ENCODE measurements around the gene VASP. TPM values are rescaled to one million over a fixed set of nuclear protein-coding genes. Genes with fewer than 3 reads are reported as not detected.

The VASP gene
- total RNA-seq, 4 donors from 2014 or later = 52.7 to 68.9 (median 56.5) TPM

DNA sequence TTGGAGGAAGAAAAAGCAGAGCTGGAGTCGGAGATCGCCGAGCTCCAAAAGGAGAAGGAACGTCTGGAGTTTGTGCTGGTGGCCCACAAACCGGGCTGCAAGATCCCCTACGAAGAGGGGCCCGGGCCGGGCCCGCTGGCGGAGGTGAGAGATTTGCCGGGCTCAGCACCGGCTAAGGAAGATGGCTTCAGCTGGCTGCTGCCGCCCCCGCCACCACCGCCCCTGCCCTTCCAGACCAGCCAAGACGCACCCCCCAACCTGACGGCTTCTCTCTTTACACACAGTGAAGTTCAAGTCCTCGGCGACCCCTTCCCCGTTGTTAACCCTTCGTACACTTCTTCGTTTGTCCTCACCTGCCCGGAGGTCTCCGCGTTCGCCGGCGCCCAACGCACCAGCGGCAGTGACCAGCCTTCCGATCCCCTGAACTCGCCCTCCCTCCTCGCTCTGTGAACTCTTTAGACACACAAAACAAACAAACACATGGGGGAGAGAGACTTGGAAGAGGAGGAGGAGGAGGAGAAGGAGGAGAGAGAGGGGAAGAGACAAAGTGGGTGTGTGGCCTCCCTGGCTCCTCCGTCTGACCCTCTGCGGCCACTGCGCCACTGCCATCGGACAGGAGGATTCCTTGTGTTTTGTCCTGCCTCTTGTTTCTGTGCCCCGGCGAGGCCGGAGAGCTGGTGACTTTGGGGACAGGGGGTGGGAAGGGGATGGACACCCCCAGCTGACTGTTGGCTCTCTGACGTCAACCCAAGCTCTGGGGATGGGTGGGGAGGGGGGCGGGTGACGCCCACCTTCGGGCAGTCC, 34.5 kb upstream of the VASP start:
- no peak for TF ChIP-seq POLR2A (IDR thresholded peaks at IDR 0.05)
- TF ChIP-seq, protein P1, sequence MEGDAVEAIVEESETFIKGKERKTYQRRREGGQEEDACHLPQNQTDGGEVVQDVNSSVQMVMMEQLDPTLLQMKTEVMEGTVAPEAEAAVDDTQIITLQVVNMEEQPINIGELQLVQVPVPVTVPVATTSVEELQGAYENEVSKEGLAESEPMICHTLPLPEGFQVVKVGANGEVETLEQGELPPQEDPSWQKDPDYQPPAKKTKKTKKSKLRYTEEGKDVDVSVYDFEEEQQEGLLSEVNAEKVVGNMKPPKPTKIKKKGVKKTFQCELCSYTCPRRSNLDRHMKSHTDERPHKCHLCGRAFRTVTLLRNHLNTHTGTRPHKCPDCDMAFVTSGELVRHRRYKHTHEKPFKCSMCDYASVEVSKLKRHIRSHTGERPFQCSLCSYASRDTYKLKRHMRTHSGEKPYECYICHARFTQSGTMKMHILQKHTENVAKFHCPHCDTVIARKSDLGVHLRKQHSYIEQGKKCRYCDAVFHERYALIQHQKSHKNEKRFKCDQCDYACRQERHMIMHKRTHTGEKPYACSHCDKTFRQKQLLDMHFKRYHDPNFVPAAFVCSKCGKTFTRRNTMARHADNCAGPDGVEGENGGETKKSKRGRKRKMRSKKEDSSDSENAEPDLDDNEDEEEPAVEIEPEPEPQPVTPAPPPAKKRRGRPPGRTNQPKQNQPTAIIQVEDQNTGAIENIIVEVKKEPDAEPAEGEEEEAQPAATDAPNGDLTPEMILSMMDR (IDR thresholded peaks at IDR 0.05) = no peak
- WGBS, 2 donors = 59 to 64% methylated on average over 44 of the region's 44 CpGs
- DNase-seq (ENCODE audit: low spot score in 2 of 2) = no peak
- no peak overlapping the region for H3K4me3 ChIP-seq (ENCODE audit: low read depth, poor library complexity, severe bottlenecking)
- intact Hi-C loops (cut with DNase I; ENCODE audit: low total_unique reads) = no loop called here

DNA sequence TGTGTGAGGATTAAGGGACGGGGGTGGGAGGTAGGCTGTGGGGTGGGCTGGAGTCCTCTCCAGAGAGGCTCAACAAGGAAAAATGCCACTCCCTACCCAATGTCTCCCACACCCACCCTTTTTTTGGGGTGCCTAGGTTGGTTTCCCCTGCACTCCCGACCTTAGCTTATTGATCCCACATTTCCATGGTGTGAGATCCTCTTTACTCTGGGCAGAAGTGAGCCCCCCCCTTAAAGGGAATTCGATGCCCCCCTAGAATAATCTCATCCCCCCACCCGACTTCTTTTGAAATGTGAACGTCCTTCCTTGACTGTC, 34.0 kb upstream of the VASP start:
- 57 to 60% methylated on average over 5 of the region's 5 CpGs for WGBS, 2 donors
- no peak for DNase-seq (ENCODE audit: low spot score in 2 of 2)
- no peak overlapping the region for H3K4me3 ChIP-seq (ENCODE audit: low read depth, poor library complexity, severe bottlenecking)
- TF ChIP-seq, protein P1 (IDR thresholded peaks at IDR 0.05) = no peak
- TF ChIP-seq POLR2A (IDR thresholded peaks at IDR 0.05) = no peak
- intact Hi-C loops (cut with DNase I; ENCODE audit: low total_unique reads) = no loop called here

DNA sequence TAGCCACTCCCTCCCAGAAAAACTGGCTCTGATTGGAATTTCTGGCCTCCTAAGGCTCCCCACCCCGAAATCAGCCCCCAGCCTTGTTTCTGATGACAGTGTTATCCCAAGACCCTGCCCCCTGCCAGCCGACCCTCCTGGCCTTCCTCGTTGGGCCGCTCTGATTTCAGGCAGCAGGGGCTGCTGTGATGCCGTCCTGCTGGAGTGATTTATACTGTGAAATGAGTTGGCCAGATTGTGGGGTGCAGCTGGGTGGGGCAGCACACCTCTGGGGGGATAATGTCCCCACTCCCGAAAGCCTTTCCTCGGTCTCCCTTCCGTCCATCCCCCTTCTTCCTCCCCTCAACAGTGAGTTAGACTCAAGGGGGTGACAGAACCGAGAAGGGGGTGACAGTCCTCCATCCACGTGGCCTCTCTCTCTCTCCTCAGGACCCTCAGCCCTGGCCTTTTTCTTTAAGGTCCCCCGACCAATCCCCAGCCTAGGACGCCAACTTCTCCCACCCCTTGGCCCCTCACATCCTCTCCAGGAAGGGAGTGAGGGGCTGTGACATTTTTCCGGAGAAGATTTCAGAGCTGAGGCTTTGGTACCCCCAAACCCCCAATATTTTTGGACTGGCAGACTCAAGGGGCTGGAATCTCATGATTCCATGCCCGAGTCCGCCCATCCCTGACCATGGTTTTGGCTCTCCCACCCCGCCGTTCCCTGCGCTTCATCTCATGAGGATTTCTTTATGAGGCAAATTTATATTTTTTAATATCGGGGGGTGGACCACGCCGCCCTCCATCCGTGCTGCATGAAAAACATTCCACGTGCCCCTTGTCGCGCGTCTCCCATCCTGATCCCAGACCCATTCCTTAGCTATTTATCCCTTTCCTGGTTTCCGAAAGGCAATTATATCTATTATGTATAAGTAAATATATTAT, 33.3 kb upstream of the VASP start:
- TF ChIP-seq POLR2A (IDR thresholded peaks at IDR 0.05) = no peak
- TF ChIP-seq, protein P1 (IDR thresholded peaks at IDR 0.05) = no peak
- DNase-seq (ENCODE audit: low spot score in 2 of 2) = no peak
- intact Hi-C loops (cut with DNase I; ENCODE audit: low total_unique reads) = loop anchor here (2.0 kb wide), 1 partner anchor 33 kb away; no protein-coding TSS in a partner anchor
- H3K4me3 ChIP-seq (ENCODE audit: low read depth, poor library complexity, severe bottlenecking) = no peak overlapping the region
- WGBS, 2 donors = 85 to 86% methylated on average over 27 of the region's 27 CpGs

DNA sequence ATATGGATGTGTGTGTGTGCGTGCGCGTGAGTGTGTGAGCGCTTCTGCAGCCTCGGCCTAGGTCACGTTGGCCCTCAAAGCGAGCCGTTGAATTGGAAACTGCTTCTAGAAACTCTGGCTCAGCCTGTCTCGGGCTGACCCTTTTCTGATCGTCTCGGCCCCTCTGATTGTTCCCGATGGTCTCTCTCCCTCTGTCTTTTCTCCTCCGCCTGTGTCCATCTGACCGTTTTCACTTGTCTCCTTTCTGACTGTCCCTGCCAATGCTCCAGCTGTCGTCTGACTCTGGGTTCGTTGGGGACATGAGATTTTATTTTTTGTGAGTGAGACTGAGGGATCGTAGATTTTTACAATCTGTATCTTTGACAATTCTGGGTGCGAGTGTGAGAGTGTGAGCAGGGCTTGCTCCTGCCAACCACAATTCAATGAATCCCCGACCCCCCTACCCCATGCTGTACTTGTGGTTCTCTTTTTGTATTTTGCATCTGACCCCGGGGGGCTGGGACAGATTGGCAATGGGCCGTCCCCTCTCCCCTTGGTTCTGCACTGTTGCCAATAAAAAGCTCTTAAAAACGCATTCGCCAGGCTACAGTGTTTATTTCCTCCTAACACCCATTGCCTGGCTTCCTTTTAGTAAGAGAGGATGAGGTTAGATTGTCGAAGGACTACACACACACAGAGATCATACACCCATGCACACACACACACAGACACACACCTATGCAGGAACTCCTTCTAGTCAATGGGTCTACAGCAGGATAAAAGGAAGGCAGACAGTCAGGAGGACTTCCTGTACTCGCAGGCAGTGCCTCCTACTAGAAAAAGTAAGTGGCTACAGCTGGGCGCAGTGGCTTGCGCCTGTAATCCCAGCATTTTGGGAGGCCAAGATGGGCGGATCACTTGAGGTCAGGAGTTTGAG, 32.4 kb upstream of the VASP start:
- no peak for TF ChIP-seq POLR2A (IDR thresholded peaks at IDR 0.05)
- TF ChIP-seq, protein P1 (IDR thresholded peaks at IDR 0.05) = no peak

More for the DNA sequence above, 32.4 kb upstream of the VASP start:
- no peak overlapping the region for H3K4me3 ChIP-seq (ENCODE audit: low read depth, poor library complexity, severe bottlenecking)
- DNase-seq (ENCODE audit: low spot score in 2 of 2) = no peak
- intact Hi-C loops (cut with DNase I; ENCODE audit: low total_unique reads) = loop anchor here (2.0 kb wide), 1 partner anchor 34 kb away; no protein-coding TSS in a partner anchor
- 80 to 84% methylated on average over 28 of the region's 28 CpGs for WGBS, 2 donors

Data from lower leg skin (tissue), 4 donors.